GM19025 (cell line): ENCODE results near the gene TIMM21.
A peak's percentile ranks its signal among the peaks of the same experiment; 100 is the strongest.

Experiments
- ATAC-seq: cut with Tn5 transposase; IDR thresholded peaks from one replicate; pipeline ENCODE4 v1.9.1; 2021; ENCODE audit warnings: mild to moderate bottlenecking, low read depth, moderate library complexity; ENCODE audit not compliant: unreplicated experiment

The TIMM21 gene

GRCh38 chr18:74146756-74147155 is 1.6 kb upstream of the TIMM21 start:
- no peak for ATAC-seq

GRCh38 chr18:74147491-74147778 is 888 bp upstream of the TIMM21 start:
- no peak for ATAC-seq

- ATAC-seq = peak; percentile 6
Measured at GRCh38 chr18:74148543-74149070, 284 bp downstream of the TIMM21 start.

- no peak for ATAC-seq
Measured at GRCh38 chr18:74149878-74150277, 1.6 kb downstream of the TIMM21 start.

- no peak for ATAC-seq
Measured at GRCh38 chr18:74152270-74152669, 3.9 kb downstream of the TIMM21 start.

- ATAC-seq = no peak
Measured at GRCh38 chr18:74152857-74153256, 4.5 kb downstream of the TIMM21 start.

GRCh38 chr18:74153377-74153776 is 5.1 kb downstream of the TIMM21 start:
- no peak for ATAC-seq

- no peak for ATAC-seq
Measured at GRCh38 chr18:74153793-74154192, 5.5 kb downstream of the TIMM21 start.

GRCh38 chr18:74154716-74155115 is 6.4 kb downstream of the TIMM21 start:
- ATAC-seq = no peak

GRCh38 chr18:74155276-74155675 is 7.0 kb downstream of the TIMM21 start:
- no peak for ATAC-seq

GRCh38 chr18:74163019-74163660 is 14.8 kb downstream of the TIMM21 start:
- no peak for ATAC-seq

- ATAC-seq = no peak
Measured at GRCh38 chr18:74166386-74166785, 18.1 kb downstream of the TIMM21 start.

- ATAC-seq = peak; percentile 97
Measured at GRCh38 chr18:74171910-74172606, 23.7 kb downstream of the TIMM21 start.

GRCh38 chr18:74172697-74173433 is 24.5 kb downstream of the TIMM21 start:
- peak; percentile 9 for ATAC-seq

- ATAC-seq = no peak
Measured at GRCh38 chr18:74173434-74173750, 25.1 kb downstream of the TIMM21 start.

- ATAC-seq = no peak
Measured at GRCh38 chr18:74175658-74176057, 27.3 kb downstream of the TIMM21 start.

- no peak for ATAC-seq
Measured at GRCh38 chr18:74178884-74179283, 30.6 kb downstream of the TIMM21 start.

- ATAC-seq = no peak
Measured at GRCh38 chr18:74179623-74180199, 31.4 kb downstream of the TIMM21 start.

GRCh38 chr18:74182335-74182734 is 34.0 kb downstream of the TIMM21 start:
- ATAC-seq = no peak

GRCh38 chr18:74183130-74183529 is 34.8 kb downstream of the TIMM21 start:
- ATAC-seq = no peak

- no peak for ATAC-seq
Measured at GRCh38 chr18:74184875-74185274, 36.6 kb downstream of the TIMM21 start.
